ENCODE data around the gene NR5A1.

GRCh38 chr9:124477211-124477647 lies 30.0 kb downstream of the NR5A1 start:
- TF ChIP-seq ZC3H10 (CRISPR knock-in tag; IDR thresholded peaks at IDR 0.05) (no peak), ARNTL (CRISPR knock-in tag; IDR thresholded peaks at IDR 0.05; ENCODE audit: borderline replicate concordance, low read depth) (no peak), ISL1 (CRISPR knock-in tag; IDR thresholded peaks at IDR 0.05) (no peak), RARB (CRISPR knock-in tag; IDR thresholded peaks at IDR 0.05) (no peak), PATZ1 (CRISPR knock-in tag; IDR thresholded peaks at IDR 0.05; ENCODE audit: borderline replicate concordance) (no peak), ZNF70 (CRISPR knock-in tag; IDR thresholded peaks at IDR 0.05) (no peak), CSRNP3 (CRISPR knock-in tag; IDR thresholded peaks at IDR 0.05) (no peak), CSDC2 (CRISPR knock-in tag; IDR thresholded peaks at IDR 0.05) (no peak), BACH2 (CRISPR knock-in tag; IDR thresholded peaks at IDR 0.05; ENCODE audit: borderline replicate concordance) (no peak), CREB5 (CRISPR knock-in tag; IDR thresholded peaks at IDR 0.05; ENCODE audit: low read depth) (no peak), POU6F1 (CRISPR knock-in tag; IDR thresholded peaks at IDR 0.05; ENCODE audit: borderline replicate concordance, low read depth) (no peak), ZNF8 (CRISPR knock-in tag; IDR thresholded peaks at IDR 0.05) (no peak), ZFP3 (CRISPR knock-in tag; IDR thresholded peaks at IDR 0.05) (no peak)
